HuH-7.5 (cell line): ENCODE data around the gene LRMDA.

Source experiments
- DNase-seq: peaks from one replicate; pipeline ENCODE4 v3.0.0; 2011; ENCODE audit warnings: low spot score

LRMDA gene

GRCh38 chr10:76274933-76275332 lies 843.5 kb downstream of the LRMDA start:
- no peak for DNase-seq

GRCh38 chr10:76278811-76279460 lies 847.5 kb downstream of the LRMDA start:
- DNase-seq: no peak

DNA sequence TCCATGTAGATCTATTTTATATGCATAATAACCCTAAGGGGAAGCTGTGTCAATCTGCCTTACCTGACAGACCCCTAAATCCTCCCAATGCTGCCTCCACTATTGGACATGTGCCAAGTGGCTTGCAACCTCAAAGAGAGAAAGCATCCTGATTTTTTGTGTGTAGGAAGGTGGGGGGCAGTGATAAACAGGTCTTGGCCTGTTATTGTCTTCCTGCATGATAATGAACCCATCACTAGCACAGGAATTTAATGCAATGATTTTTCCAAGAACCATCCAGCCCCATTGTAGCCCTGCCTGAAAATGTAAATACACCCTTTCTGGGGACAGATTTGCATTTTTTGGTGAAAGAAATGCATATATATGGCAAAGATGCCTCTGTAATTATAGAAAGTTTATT lies 850.2 kb downstream of the LRMDA start:
- no peak for DNase-seq

- no peak for DNase-seq
Observed at GRCh38 chr10:76282061-76283025, 850.9 kb downstream of the LRMDA start.

GRCh38 chr10:76284351-76284750 lies 852.9 kb downstream of the LRMDA start:
- no peak for DNase-seq

- no peak for DNase-seq
Observed at GRCh38 chr10:76285012-76285411, 853.6 kb downstream of the LRMDA start.

- no peak for DNase-seq
Observed at GRCh38 chr10:76285515-76285914, 854.1 kb downstream of the LRMDA start.

DNA sequence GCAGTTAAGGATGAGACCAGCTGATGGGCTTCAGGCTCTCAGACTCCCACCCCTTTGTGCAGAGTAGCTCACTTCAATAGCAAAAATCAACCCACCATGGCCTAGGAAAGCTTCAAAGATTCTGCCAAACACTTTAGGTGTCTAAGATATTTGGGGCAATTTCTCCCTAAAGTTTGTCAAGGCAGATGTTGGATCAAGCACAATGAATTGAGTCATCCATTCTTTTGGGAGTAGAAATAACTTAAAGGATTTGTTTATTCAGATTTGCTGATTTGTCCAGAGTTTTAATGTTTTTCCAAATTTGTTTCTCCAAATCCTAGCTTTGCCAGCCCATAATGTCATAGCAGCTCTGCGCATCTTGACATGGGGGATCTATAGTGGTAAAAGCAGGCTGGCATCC lies 855.1 kb downstream of the LRMDA start:
- DNase-seq: no peak

- DNase-seq: no peak
Observed at GRCh38 chr10:76287856-76288255, 856.4 kb downstream of the LRMDA start.

DNA sequence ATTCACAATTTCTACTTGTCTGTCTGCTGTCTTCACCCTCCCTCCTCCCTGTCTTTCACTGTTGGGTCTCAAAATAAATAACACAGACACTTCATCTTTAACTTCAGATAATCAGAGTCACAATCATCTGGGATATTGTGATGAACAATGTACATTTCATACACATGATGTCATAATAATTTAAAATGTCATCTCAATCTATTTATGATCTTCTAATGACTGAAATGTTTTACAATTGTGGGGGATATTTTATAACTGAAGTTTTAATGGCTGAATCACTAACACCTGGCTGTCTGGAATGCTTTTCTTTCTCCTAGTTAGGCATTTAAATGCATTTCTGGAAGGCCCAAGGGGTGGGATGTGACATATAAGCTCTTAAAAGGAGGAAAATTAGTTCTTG lies 859.8 kb downstream of the LRMDA start:
- no peak for DNase-seq

GRCh38 chr10:76291885-76292284 lies 860.5 kb downstream of the LRMDA start:
- DNase-seq: no peak

DNA sequence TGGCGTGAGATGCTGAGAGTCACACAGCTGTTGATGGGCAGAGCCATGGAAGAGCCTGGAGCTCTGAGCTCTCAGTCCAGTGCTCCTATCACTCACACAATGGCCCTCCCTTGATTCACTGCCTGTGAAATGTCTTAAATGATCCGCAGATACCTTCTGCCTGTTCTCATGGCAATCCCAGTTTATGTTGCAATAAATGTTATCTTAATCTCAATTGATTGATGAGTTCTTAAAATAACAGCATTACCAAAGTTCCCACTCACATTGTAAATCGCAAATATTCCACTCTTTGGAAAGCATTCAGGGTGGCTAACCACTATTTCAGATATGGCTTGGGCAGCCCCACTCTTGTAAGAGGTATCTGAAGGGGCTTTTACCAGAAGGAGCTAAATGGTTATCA lies 865.5 kb downstream of the LRMDA start:
- DNase-seq: no peak

- DNase-seq: no peak
Observed at GRCh38 chr10:76297358-76297757, 865.9 kb downstream of the LRMDA start.

DNA sequence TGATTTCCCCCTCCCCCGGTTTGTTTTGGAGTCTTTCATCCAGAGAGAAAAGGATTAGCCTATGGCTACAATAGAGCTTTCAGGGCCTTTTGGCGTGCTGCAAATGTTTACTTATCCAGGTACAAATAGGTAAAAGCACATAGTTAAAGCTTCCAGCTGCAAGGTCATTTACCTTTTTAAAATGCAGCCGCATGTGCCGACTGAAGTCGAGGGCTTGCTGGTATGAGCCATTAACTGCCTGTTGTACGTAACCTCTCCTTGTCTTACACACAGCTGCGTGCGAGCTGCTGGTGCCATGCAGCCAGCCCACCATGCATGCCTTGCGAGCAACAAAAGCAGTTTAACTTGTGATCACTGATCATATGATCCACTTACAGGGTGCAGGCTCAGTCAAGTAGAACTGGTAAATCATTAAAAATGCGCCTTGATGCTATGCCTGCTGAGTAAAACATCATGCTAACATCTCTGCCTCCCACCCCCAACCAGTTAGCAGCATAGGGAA lies 866.4 kb downstream of the LRMDA start:
- DNase-seq: no peak

GRCh38 chr10:76298329-76298728 lies 866.9 kb downstream of the LRMDA start:
- DNase-seq: no peak

- DNase-seq: no peak
Observed at GRCh38 chr10:76299501-76299900, 868.1 kb downstream of the LRMDA start.

DNA sequence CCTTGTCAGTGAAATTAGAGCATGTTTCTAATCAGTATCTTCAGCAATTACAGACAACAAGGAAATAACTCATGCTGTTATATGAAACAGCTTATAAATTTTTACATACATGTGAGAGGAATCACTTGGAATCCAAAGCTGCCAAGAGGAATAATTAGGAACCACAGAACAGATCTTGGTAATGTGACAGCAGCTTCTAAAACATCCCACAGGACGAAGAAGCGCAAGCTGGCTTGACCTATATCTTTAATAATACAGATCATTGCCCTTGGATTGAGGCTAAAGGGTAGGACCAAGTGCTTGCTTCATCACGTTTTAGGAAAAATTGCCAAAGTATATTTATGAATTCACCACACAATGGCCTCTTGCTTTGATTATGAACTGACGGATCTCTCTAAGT lies 869.8 kb downstream of the LRMDA start:
- no peak for DNase-seq

DNA sequence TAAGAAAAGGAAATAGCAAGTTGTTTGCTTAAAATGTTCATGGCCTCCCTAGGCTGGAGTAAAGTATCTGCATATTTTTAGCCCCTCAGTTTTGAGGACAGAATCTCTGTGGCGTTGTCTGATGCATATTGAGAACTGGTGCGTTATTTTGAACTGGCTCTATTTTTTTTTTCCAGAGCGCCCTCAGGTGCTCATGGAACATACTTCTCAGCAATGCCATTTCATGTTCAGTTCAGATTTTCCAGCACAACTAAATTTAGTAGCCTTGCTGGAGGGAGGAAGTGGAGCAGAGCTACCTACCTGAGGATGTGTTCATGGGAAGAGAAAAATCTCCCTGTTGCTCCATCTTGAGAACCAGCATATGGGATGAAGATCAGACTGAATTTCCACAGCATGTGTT lies 870.5 kb downstream of the LRMDA start:
- no peak for DNase-seq

DNA sequence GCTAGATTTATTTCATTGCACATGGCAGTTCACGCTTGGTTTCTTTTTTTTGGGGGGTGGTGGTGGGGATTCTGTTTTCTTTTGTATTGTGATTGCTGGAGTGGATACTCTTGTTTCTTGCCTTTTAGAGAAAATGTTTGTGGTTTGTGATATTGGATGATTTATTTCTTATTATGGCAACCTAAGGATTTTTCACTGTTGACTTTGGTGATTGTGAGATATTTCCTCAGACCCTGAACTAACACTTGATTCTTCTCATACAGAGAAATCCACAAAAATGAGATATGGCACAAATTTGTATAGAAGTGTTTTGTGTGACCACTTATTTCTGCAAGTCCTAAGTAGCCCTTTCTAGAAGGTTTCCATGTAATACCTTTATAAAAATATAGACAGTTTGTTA lies 871.1 kb downstream of the LRMDA start:
- no peak for DNase-seq

DNA sequence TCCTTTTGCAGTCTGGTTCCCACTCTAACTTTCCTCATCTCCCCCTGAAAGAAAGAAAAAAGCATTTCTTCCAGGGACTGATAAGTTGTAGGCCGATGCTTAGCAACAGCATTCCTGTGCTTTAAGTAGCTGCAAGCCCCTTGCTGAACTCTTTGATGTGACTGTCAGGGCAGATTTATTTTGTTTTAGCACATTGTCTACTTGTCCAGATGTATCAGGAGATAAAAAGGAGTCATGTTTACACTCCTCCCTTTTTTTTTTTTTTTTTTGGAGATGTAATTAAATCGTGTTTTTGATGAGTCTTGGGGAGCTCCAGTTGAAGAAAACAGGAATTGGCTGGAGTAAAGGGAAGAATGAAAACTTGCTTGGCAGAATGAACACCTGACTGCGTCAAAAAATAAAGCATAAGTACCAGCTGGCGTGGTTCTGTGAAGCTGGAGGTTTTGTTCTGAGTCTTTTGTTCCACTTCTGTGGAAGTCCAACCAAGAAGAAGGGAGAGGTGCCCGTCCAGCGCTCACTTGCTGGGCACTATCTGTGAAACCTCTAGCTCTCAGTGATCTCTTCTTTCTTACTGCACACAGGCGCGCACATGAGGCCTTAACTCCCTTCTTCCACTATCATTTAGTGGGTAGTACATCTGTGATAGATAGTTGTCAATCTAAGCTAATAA lies 871.7 kb downstream of the LRMDA start:
- no peak for DNase-seq

- peak; percentile 43 for DNase-seq
Observed at GRCh38 chr10:76303682-76304316, 872.4 kb downstream of the LRMDA start.

DNA sequence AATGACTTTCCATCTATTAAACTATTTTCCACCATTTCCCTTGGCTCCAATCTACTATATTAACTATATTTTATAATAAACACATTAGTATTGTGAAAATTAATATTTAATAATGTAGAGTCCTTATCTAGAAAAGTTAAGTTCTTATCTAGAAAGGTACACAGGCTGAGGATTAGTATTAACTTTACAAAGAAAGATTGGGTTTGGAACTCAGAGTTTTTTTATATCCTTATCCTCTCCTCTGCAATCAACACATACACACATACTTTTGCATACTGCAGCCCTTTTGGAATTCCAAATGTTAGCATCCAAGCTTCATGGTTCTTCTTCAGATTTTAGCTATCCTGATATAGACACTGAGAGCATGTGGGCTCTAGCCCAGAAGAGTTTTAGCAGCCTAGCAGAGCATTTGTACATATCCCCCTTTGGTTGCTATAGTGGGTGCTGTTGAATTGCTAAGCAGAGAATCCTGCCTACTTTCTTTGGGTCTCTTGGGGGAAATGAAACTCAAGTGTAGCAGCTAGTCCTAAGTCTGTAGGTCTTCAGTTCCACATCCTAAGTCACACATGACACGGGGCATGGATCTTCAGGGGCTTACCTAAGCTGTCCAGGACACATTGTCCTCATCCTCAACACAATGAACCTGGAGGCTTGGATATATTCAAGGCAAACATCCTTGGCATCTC lies 874.6 kb downstream of the LRMDA start:
- DNase-seq: no peak
